ENCODE measurements around the gene CXCL13.

DNA sequence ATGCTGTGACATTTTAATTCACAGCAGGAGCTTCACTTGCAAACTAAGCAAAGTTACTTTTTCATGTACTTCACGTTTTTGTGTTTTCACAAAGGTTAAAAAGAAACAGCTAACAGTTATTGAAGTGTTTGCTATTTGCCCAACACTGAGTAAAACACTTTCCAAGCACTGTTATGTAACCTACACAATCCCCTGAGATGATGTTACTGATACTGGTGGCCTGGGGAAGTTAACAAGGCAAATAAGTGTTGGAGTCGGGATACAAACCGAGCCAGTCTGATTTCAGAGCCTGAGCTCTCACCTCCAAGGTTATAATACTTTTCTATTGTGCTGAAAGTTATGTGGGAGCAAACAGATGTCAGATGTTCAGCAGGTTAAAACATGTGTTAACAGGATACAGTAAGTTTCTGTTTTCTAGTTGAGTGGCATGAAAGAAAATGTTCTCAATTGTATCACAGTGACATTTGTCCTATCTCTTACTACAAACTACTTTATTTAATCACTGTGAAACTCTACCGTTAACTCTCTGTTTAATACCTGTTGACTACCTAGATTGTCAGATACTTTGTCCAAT is 3.9 kb upstream of the CXCL13 start:
- TF ChIP-seq CTCF (IDR thresholded peaks at IDR 0.05) = no peak
- TF ChIP-seq POLR2A (IDR thresholded peaks at IDR 0.05) = no peak
